ENCODE results near the gene GADD45B.
"Not testable (repeated sequence)": the region's sequence is repeated elsewhere in the genome, so short reads cannot be mapped to it uniquely, and the experiment has no call there.

The GADD45B gene

GRCh38 chr19:2514981-2515518, 39.1 kb downstream of the GADD45B start:
- no peak for DNase-seq (ENCODE audit: low read depth)

- no peak for DNase-seq (ENCODE audit: low read depth)
These were observed 40.8 kb downstream of the GADD45B start for GRCh38 chr19:2516727-2517126.

GRCh38 chr19:2517881-2518601, 42.1 kb downstream of the GADD45B start:
- DNase-seq (ENCODE audit: low read depth) = no peak

GRCh38 chr19:2518856-2519255, 42.9 kb downstream of the GADD45B start:
- not testable (repeated sequence) for DNase-seq (ENCODE audit: low read depth)

- DNase-seq (ENCODE audit: low read depth) = no peak
These were observed 43.6 kb downstream of the GADD45B start for GRCh38 chr19:2519482-2519881.

- no peak for DNase-seq (ENCODE audit: low read depth)
These were observed 47.8 kb downstream of the GADD45B start for GRCh38 chr19:2523630-2524311.

- no peak for DNase-seq (ENCODE audit: low read depth)
These were observed 48.5 kb downstream of the GADD45B start for GRCh38 chr19:2524361-2524839.

- no peak for DNase-seq (ENCODE audit: low read depth)
These were observed 49.2 kb downstream of the GADD45B start for GRCh38 chr19:2524840-2525723.

- no peak for DNase-seq (ENCODE audit: low read depth)
These were observed 51.2 kb downstream of the GADD45B start for GRCh38 chr19:2527171-2527570.

GRCh38 chr19:2527686-2528085, 51.8 kb downstream of the GADD45B start:
- DNase-seq (ENCODE audit: low read depth) = no peak
